ENCODE measurements around the gene COLEC11.
A peak's percentile ranks its signal among the peaks of the same experiment; 100 is the strongest.

Gene COLEC11

DNA sequence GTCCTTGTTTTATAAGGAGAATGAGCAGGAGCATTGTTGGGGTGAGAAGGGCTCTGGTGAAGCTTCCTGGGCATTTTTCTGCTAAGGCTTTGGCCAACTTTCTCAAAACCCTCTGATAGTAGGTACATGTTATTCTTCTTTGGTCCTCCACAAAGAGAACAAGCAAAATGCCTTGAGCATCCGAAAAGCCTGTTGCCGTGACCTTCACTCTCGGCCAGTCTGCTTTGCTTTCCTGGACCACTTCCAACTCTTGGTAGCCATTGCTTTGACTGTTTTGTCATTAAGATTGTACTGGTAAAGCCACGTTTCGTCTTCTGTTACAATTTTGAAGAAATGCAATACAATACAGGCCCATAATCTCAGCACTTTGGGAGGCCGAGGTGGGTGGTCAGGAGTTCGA, 35.7 kb downstream of the COLEC11 start:
- Histone ChIP-seq H3K4ac (ENCODE audit: low read depth in 1 of 2, low read length in 2 of 2) (peak overlapping the region in 1 of 2 experiments; percentile 48), H4K91ac (ENCODE audit: low read length) (no peak overlapping the region), H3K23ac (ENCODE audit: low read length in 2 of 2) (no peak overlapping the region), H2AK5ac (ENCODE audit: low read length, severe bottlenecking) (no peak overlapping the region), H3K18ac (ENCODE audit: low read depth in 1 of 2, low read length in 2 of 2) (peak overlapping the region in 1 of 2 experiments; percentile 63), H2BK12ac (ENCODE audit: low read length in 2 of 2) (peak overlapping the region in 1 of 2 experiments; percentile 57), H3K27me3 (ENCODE audit: control insufficient read depth in 1 of 2, insufficient read depth in 1 of 2, low read length in 2 of 2) (peaks cover 0 to 12% of the 10 kb centered on the region in 2 experiments), H3K4me2 (ENCODE audit: low read length, poor library complexity, severe bottlenecking) (no peak overlapping the region), H3K9me3 (ENCODE audit: control insufficient read depth, low read length) (no peaks in the 10 kb centered on the region), H3K27ac (ENCODE audit: low read length, poor library complexity, severe bottlenecking) (no peak overlapping the region), H2BK120ac (ENCODE audit: low read depth, low read length) (peak overlapping the region; percentile 49), H3K4me1 (ENCODE audit: control insufficient read depth, insufficient read depth, low read depth, low read length) (no peaks in the 10 kb centered on the region), H3K4me3 (ENCODE audit: insufficient read depth in 1 of 2, low read depth in 1 of 2, low read length in 2 of 2) (no peak overlapping the region), H3K36me3 (ENCODE audit: control insufficient read depth in 1 of 2, insufficient read depth in 2 of 2, low read depth in 1 of 2, low read length in 2 of 2) (no peaks in the 10 kb centered on the region), H2AFZ (ENCODE audit: low read depth, low read length) (no peak overlapping the region), H2BK5ac (ENCODE audit: low read depth, low read length, poor library complexity, severe bottlenecking) (no peak overlapping the region), H3K14ac (ENCODE audit: low read length in 2 of 2) (no peak overlapping the region), H4K8ac (ENCODE audit: low read length) (no peak overlapping the region), H2BK15ac (ENCODE audit: low read depth, poor library complexity, severe bottlenecking) (no peak overlapping the region), H3K9ac (ENCODE audit: low read length) (no peak overlapping the region), H3K79me1 (replicated peaks; ENCODE audit: low read length, poor library complexity, severe bottlenecking) (no peaks in the 10 kb centered on the region)
- no peak for DNase-seq
- WGBS: 92% methylated on average over 7 of the region's 7 CpGs

DNA sequence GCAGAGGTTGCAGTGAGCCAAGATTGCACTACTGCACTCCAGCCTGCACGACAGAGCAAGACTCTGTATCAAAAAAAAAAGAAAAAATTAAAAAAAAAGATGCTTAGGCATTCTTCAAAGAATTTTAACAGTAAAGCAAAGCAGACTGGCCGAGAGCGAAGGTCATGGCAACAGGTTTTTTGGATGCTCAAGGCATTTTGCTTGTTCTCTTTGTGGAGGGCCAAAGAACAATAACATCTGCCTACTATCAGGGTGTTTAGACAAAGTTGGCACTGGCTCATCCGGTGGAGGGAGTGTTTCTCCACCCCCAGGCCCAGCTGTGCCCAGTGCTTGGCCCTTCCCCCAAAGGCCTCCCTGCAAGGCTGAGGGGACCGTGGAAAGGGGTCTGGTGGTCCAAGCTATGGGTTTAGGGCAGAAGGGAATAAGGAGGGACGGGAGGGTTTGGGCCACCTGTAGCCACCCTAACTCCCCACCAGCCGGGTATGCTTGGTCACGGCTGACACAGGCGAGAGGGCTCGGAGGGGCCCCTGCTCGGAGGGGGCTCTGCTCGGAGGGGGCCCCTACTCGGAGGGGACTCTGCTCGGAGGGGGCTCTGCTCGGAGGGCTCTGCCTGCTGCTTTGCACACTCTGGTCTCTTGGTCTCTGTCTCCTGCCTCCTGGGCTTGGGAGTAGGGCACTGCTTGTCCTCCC, 36.4 kb downstream of the COLEC11 start:
- no peak overlapping the region for H3K4me2 ChIP-seq (ENCODE audit: low read length, poor library complexity, severe bottlenecking)
- no peak overlapping the region for H2AK5ac ChIP-seq (ENCODE audit: low read length, severe bottlenecking)
- H3K27me3 ChIP-seq (ENCODE audit: control insufficient read depth in 1 of 2, insufficient read depth in 1 of 2, low read length in 2 of 2): peaks cover 0 to 15% of the 10 kb centered on the region in 2 experiments
- peak overlapping the region in 1 of 2 experiments; percentile 16 for H3K18ac ChIP-seq (ENCODE audit: low read depth in 1 of 2, low read length in 2 of 2)
- H2BK12ac ChIP-seq (ENCODE audit: low read length in 2 of 2): peak overlapping the region in 1 of 2 experiments; percentile 8
- H3K9me3 ChIP-seq (ENCODE audit: control insufficient read depth, low read length): no peaks in the 10 kb centered on the region
- peak overlapping the region; percentile 24 to 51 for H3K4ac ChIP-seq (ENCODE audit: low read depth in 1 of 2, low read length in 2 of 2)
- H3K36me3 ChIP-seq (ENCODE audit: control insufficient read depth in 1 of 2, insufficient read depth in 2 of 2, low read depth in 1 of 2, low read length in 2 of 2): no peaks in the 10 kb centered on the region
- H2BK5ac ChIP-seq (ENCODE audit: low read depth, low read length, poor library complexity, severe bottlenecking): no peak overlapping the region
- no peak overlapping the region for H3K4me3 ChIP-seq (ENCODE audit: insufficient read depth in 1 of 2, low read depth in 1 of 2, low read length in 2 of 2)
- H3K79me1 ChIP-seq (replicated peaks; ENCODE audit: low read length, poor library complexity, severe bottlenecking): no peaks in the 10 kb centered on the region
- 94% methylated on average over 13 of the region's 15 CpGs for WGBS
- no peak overlapping the region for H3K23ac ChIP-seq (ENCODE audit: low read length in 2 of 2)
- no peaks in the 10 kb centered on the region for H3K4me1 ChIP-seq (ENCODE audit: control insufficient read depth, insufficient read depth, low read depth, low read length)
- no peak overlapping the region for H2AFZ ChIP-seq (ENCODE audit: low read depth, low read length)
- no peak overlapping the region for H3K27ac ChIP-seq (ENCODE audit: low read length, poor library complexity, severe bottlenecking)
- no peak for DNase-seq
- H2BK120ac ChIP-seq (ENCODE audit: low read depth, low read length): peak overlapping the region; percentile 75
- no peak overlapping the region for H3K14ac ChIP-seq (ENCODE audit: low read length in 2 of 2)
- no peak overlapping the region for H3K9ac ChIP-seq (ENCODE audit: low read length)
- peak overlapping the region; percentile 49 for H4K8ac ChIP-seq (ENCODE audit: low read length)
- no peak overlapping the region for H2BK15ac ChIP-seq (ENCODE audit: low read depth, poor library complexity, severe bottlenecking)
- H4K91ac ChIP-seq (ENCODE audit: low read length): peak overlapping the region; percentile 79

DNA sequence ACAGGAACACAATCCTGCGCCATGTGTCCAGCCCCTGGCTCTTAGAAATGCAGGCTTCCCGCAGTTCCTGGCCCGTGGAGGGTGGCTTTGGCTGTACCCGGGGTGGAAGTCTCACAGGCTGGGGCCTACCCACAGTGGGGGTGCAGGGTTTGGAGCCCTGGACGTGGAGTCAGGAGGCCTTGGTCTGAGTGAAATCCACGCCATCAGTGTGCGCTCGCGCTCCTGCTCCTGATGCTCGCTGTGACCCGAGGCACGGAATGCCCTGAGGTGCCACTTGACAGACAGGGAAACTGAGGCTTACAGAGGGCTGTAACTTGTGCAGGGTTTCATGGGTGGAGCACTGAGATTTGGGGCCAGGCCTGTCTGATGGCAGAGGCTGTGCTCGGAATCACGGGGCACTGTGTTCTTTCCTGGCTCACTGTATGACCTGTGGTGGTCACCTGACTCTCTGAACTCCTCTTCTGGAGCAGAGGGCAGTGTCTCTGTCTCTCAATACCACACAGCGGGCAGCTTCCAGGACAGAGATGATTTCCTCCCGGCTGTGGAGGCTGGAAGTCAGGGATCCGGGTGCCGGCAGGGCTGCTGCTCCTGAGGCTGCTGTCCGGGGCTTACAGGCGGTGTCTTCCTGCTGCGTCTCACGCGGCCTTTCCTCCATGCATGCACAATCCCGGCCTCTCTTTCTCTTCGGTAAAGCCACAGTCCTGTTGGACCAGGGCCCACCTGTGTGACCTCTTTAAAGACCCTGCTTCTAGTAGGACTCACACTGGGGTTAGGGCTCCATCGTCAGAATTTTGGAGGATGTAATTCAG, 37.1 kb downstream of the COLEC11 start:
- Histone ChIP-seq H2BK12ac (ENCODE audit: low read length in 2 of 2) (peak overlapping the region in 1 of 2 experiments; percentile 45), H3K27ac (ENCODE audit: low read length, poor library complexity, severe bottlenecking) (no peak overlapping the region), H2AFZ (ENCODE audit: low read depth, low read length) (no peak overlapping the region), H4K8ac (ENCODE audit: low read length) (peak overlapping the region; percentile 75), H2AK5ac (ENCODE audit: low read length, severe bottlenecking) (no peak overlapping the region), H3K4ac (ENCODE audit: low read depth in 1 of 2, low read length in 2 of 2) (peak overlapping the region; percentile 21 to 51), H2BK120ac (ENCODE audit: low read depth, low read length) (peak overlapping the region; percentile 75), H2BK15ac (ENCODE audit: low read depth, poor library complexity, severe bottlenecking) (no peak overlapping the region), H3K4me2 (ENCODE audit: low read length, poor library complexity, severe bottlenecking) (no peak overlapping the region), H3K27me3 (ENCODE audit: control insufficient read depth in 1 of 2, insufficient read depth in 1 of 2, low read length in 2 of 2) (peaks cover 0 to 22% of the 10 kb centered on the region in 2 experiments), H3K9ac (ENCODE audit: low read length) (no peak overlapping the region), H3K4me3 (ENCODE audit: insufficient read depth in 1 of 2, low read depth in 1 of 2, low read length in 2 of 2) (no peak overlapping the region), H3K18ac (ENCODE audit: low read depth in 1 of 2, low read length in 2 of 2) (peak overlapping the region; percentile 16 to 34), H4K91ac (ENCODE audit: low read length) (peak overlapping the region; percentile 79), H3K23ac (ENCODE audit: low read length in 2 of 2) (no peak overlapping the region), H2BK5ac (ENCODE audit: low read depth, low read length, poor library complexity, severe bottlenecking) (no peak overlapping the region), H3K9me3 (ENCODE audit: control insufficient read depth, low read length) (no peaks in the 10 kb centered on the region), H3K36me3 (ENCODE audit: control insufficient read depth in 1 of 2, insufficient read depth in 2 of 2, low read depth in 1 of 2, low read length in 2 of 2) (no peaks in the 10 kb centered on the region), H3K79me1 (replicated peaks; ENCODE audit: low read length, poor library complexity, severe bottlenecking) (no peaks in the 10 kb centered on the region), H3K4me1 (ENCODE audit: control insufficient read depth, insufficient read depth, low read depth, low read length) (no peaks in the 10 kb centered on the region), H3K14ac (ENCODE audit: low read length in 2 of 2) (no peak overlapping the region)
- no peak for DNase-seq
- WGBS: 93% methylated on average over 26 of the region's 26 CpGs
